GM12865 (cell line): ENCODE measurements around the gene ELOVL6.
A peak's percentile ranks its signal among the peaks of the same experiment; 100 is the strongest.

Experiments
- DNase-seq: peaks from one replicate; pipeline ENCODE4 v3.0.0; 2010; ENCODE audit warnings: low read depth
- H3K4me3 ChIP-seq: 2 replicates; pipeline ENCODE4 v1.5.1; 2011; ENCODE audit warnings: mild to moderate bottlenecking, low read depth, low read length, control low read depth
- TF ChIP-seq, protein P1 (sequence below): IDR thresholded peaks from 2 replicates; pipeline ENCODE4 v1.5.1; 2011; ENCODE audit warnings: low read length, control low read depth, low read depth, inconsistent platforms; ENCODE audit not compliant: insufficient read depth; ENCODE audit errors: missing control alignments

ELOVL6 gene

DNA sequence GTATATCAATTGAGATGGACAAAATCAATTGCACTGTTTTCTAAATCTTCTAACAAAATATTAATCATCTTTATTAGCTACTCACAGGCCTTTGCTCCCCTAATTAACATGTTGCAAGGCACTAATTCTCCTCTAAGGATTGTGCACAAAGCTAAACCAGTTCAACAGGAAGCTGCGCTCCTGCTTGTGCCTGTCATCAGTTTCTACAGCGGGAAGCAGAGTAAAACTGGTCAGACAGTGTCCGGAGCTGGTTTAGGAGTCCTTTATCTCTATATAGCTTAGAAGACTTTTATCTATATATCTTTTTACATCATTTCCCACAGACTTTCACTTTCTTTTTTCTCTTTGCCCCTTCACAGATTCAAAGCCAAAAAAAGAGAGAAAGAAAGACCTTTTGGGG lies 79.1 kb downstream of the ELOVL6 start:
- DNase-seq: peak; percentile 8
- TF ChIP-seq, protein P1, sequence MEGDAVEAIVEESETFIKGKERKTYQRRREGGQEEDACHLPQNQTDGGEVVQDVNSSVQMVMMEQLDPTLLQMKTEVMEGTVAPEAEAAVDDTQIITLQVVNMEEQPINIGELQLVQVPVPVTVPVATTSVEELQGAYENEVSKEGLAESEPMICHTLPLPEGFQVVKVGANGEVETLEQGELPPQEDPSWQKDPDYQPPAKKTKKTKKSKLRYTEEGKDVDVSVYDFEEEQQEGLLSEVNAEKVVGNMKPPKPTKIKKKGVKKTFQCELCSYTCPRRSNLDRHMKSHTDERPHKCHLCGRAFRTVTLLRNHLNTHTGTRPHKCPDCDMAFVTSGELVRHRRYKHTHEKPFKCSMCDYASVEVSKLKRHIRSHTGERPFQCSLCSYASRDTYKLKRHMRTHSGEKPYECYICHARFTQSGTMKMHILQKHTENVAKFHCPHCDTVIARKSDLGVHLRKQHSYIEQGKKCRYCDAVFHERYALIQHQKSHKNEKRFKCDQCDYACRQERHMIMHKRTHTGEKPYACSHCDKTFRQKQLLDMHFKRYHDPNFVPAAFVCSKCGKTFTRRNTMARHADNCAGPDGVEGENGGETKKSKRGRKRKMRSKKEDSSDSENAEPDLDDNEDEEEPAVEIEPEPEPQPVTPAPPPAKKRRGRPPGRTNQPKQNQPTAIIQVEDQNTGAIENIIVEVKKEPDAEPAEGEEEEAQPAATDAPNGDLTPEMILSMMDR: no peak

DNA sequence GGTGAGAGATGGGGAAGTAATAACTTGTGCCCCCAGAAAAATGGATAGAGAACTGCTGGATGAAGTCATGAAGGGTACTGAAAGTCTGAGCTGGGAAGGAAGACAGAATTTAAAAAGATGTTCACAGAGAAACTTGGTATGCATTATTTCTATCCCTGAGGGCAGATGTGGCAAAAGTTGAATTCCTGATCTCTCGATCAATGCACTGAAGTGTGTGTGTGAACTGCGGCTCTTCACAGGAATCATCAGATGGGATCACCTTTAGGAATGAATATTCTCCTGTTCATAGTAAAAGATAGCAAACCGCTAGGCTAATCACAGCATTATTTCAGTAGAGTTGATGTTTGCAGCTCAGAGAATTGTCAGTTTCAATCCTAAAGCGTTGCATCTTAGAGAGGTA lies 86.4 kb downstream of the ELOVL6 start:
- no peak for DNase-seq
- TF ChIP-seq, protein P1: no peak
- no peak overlapping the region for H3K4me3 ChIP-seq

More for the DNA sequence above, 79.1 kb downstream of the ELOVL6 start:
- no peak overlapping the region for H3K4me3 ChIP-seq

DNA sequence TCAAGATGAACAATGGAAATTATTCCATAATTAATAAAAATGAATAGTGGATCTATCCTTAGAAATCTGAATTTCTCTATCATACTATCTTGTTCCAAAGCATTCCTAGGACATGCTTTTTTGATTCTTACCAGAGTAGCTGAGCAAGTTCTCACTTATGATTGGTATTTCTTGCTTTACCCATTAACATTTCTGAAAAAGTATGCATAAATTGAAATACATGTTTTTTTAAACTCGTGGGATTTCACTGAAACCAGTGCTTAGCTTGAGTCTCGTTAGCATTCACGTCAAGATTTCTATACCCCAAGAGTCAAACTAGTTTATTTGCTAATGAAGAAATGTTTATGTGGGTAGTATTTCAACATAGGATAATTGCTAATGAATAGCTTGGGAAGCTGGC lies 89.0 kb downstream of the ELOVL6 start:
- TF ChIP-seq, protein P1: no peak
- no peak overlapping the region for H3K4me3 ChIP-seq
- no peak for DNase-seq

DNA sequence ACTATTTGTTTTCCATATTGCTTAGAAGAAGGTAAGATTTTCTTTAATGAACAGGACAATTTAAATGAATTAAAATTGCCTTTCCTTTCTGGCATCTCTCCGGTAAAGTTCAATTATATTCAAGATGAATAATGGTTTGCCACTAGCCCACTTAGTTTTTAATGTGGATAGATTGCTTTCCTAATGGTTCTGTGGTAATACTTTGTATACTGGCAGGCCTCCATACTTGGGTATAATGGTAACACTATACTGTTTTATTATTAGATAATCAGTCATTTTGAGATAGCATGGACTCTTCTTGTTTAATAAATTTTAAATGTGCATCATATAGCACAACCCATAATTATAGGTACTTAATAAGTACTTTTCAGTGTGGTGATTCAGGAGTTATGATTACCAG lies 89.5 kb downstream of the ELOVL6 start:
- TF ChIP-seq, protein P1: no peak
- no peak for DNase-seq
- no peak overlapping the region for H3K4me3 ChIP-seq

DNA sequence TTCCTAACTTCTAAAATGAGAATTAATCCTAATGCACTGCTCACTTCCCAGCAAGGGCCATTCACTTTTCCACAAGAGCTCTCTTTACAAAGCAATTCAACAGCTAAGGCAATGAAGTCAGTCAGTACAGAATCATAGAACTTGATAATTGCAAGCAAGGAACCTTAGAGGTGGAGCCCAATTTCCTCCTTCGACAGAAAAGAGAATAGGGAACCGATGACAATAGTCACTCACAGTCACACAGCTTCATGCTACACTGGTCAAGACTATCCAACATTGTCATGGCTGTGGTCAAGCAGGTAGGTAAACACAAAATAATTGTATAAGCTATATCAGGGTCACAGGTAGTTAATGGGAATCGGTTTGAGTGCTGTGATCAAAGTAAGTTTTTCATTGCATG lies 90.0 kb downstream of the ELOVL6 start:
- TF ChIP-seq, protein P1: no peak
- peak; percentile 65 for DNase-seq
- no peak overlapping the region for H3K4me3 ChIP-seq

DNA sequence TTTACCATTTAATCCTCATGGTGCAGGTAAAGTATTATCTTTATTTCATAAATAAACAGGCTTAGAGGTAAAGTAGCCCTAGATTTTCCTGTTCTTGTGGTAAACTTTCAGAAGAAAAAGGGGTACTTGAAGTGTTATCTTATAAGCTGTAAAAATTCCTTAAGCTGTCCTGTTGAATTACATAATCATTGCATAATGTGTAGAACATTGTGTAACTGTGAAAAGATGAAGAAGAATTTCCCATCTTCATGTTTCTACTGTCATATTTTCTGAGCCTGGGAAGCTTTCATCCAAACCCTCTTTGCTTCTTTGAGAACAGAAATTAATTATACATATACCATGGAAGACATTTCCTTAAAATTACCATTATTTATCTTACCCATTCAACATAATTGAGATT lies 90.5 kb downstream of the ELOVL6 start:
- no peak for DNase-seq
- TF ChIP-seq, protein P1: no peak
- H3K4me3 ChIP-seq: no peak overlapping the region

DNA sequence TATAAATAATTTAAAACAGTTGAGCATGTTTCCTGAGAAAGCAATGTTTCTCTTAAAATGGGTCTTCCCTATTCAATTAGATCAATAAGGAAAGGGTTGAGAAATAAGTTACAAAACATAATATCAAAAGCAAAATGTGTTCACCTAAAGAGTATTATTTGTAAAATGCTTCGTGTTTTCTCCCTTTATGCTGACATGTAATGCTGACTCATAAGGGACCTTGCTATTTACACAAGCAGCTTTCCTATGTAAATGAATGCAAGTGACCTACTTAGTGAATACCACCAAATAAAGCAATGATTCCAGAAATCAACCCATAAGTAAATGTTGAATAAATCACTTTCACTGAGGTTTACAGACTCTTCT lies 91.5 kb downstream of the ELOVL6 start:
- TF ChIP-seq, protein P1: no peak
- peak; percentile 60 for DNase-seq
- no peak overlapping the region for H3K4me3 ChIP-seq
